ENCODE results near the gene FAM3A.
A peak's percentile ranks its signal among the peaks of the same experiment; 100 is the strongest.

The FAM3A gene

GRCh38 chrX:154458954-154459778, 56.9 kb downstream of the FAM3A start:
- peak; percentile 38 for DNase-seq (ENCODE audit: low spot score)

- peak; percentile 50 for DNase-seq (ENCODE audit: low spot score)
Measured at GRCh38 chrX:154458116-154458953, 57.7 kb downstream of the FAM3A start, which contains the start of gene PLXNA3. Gene PLXNA3 (plus strand): TSS chrX:154458281. CDS start chrX:154460184, 1,903 bp downstream.

- peak; percentile 61 for DNase-seq (ENCODE audit: low spot score)
Measured at GRCh38 chrX:154457491-154458115, 58.4 kb downstream of the FAM3A start.
